NCI-H748 (cell line): Measurements from ENCODE around the gene CA12.

Experiments
- DNase-seq: peaks from one replicate; lab custom pipeline; 2025; ENCODE audit not compliant: unreplicated experiment; lab: John Stamatoyannopoulos, UW

CA12 gene

DNA sequence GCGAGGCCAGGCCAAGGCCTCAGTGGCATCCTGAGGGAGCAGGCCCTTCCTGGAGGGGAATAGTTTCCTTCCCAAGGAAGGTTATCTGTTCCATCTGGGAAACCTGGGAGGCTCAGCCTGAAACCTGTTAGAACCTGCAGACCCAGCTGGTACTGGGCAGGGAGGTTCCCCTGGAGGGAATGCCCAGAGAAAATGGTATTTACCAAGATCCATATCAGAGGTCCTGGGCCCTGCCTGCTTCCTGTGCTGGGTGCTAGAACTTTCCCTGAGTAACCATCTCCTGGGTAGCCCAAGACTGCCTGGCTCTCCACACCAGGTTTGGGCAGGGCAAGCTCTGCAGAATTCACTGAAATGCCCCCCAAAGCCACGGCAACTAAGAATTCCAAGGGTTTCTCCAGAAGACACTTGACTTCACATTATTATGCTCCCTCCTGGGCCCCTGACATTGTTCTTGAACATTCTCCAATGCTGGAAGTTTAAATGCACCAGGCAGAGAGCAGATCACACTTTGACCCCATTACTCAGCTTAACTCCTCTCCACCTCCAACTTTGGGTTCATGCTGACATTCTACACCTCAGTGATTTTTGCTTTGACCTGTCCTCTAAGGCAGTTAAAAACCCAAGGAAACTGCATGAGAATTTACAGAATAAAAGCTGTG, 2.0 kb downstream of the CA12 start:
- no peak for DNase-seq

DNA sequence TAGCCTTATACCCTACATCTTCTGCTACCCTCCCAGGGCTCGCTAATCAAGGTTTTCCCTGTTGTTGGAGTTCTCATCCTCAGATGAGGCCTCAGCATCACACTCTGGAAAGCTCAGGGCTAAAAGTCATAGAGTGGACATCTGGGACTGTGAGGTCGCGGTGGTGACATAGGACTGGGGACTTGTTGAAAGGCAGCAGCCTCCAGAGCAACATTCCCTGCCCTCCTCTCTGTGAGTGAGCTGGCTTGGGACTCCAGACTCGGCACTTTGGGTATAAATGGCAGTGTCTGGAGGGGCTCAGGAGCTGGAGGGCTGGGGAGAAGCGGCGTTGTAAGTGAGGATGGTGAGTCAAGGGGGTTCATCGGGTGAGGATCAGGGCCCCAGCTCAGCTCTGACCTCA, 2.7 kb downstream of the CA12 start:
- no peak for DNase-seq

DNA sequence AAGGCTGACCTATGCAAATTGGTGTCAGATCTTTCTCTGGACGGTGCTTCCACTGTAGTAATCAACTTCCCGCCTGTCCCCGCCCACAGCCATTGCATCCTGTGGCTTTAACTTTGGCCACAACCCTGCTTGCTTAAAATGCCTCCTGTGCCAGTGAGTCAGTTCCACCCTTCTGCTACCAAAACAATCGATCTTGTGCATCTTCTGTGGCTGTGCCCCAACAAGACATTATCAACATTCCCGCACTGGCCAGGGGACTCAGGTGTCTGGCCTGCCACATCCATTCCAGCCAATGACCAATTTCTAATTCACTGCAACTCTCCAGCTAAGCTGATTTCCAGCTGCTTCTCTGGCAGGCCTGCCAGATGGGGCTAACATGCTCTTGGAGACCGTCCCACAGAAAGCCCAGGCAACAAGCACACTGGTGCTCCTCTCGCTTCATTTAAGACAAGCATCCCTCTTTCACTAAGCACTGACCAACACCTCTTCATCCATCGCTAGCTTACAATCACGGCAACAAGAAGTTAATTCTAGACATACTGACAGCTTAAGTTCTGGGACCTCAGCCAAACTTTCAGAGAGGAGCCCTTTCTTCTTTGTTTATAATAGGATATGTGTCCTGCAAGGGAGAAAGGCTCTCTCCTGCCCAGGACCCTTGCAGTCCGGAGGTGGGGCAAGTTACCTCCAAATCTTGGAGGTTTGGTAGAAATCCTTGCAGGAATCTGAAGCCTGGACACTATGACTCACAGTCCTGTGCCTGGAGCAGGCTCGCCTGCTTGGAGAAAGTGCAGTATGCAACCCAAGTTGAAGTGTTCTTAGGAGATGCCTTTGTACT, 6.7 kb downstream of the CA12 start:
- DNase-seq: no peak

DNA sequence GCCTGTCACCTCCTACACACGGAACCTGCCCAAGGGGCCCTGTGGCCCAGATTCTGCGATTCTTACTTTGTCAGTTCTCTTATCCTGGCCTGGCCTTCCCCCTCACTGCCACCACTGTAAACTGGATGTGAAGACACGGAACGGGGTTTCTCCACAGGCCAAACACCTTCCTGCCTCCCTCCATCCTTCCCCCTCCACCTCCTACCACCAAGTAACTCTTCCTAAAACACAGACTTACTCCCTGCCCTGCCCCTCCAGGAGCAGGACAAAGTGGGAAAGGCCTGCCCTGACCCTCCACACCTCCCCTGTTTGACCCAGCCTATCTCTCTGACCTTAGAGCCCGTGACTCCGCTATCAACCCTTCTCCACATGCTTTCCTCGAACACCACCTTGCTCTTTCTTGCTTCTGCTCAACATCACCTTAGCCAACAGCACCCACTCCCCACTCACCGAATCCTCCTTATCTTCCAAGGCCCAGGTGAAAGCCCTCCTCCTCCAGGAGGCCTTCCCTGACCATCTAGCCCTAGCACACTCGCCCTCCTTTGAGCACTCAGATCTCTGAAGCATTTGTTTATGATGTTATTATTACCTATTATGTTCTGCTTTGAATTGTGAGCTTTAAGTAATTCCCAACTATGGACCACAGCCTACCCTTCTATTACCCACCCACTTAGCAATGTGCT, 7.6 kb downstream of the CA12 start:
- no peak for DNase-seq

DNA sequence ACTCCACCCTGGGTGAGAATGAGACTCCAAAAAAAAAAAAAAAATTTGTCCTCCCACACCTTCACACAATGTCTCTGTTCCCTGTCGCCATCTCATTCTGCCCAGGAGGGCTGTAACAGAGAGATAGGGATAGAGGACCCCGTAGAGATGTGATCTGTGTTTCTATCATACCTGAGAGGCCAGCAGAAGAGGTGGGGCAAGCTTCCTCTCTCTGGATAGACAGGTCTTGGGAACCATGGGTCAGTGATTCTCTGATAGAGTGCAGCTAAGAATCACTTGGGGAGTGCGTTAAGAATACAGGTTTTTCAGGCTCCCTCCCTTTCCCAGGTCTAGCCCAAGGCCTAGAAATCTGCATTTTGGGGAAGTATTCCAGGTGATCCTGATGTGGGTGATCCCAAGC, 8.3 kb downstream of the CA12 start:
- DNase-seq: no peak

DNA sequence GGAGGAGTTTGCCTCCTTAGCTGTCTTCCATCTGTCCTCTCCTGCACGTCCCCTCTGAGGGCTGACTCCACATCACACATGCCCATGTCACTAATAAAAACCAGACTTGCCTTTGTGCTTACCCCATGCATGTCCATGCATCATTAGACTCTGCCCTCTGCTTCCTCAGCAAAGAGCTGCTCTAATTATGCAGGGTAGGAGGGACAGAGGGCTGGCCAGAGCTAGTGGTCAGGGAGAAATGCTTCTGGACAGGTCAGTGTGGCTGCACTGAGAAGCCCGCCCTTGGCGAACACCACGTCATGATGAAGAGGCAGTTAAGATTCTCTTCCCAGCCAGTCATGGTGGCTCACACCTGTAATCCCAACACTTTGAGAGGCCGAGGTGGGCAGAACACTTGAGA, 8.9 kb downstream of the CA12 start:
- DNase-seq: no peak

DNA sequence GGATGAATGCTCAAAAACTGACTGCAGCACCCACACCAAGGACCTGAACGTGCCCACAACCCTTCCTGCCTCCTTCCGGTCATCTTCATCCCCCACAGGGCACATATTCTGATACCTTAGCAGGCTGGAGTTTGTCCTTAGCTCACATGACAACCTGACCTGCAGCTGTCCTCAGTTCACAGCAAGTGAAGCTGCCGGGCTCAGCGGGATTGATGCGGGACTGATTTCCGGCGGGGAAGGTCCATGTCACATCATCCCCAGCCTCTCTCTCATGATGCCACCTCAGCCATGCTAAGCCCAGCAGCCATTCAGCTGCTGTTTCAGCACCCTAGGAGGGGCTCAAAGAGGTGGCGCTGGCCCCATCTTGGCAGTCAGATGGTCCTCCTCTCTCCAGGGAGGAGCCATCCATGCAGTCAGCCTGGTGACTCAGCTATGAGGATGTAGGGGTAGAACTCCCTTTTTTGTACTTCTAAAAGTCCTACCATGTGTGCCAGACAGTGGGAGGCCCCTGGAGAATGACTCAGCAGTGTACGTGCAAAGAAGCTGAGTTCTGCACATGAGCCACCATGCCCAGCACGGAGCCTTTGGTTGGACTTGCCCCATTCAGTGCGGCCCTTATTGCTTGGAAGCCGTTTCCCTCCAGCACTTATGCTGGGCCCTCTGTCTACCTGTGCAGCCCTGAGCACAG, 9.5 kb downstream of the CA12 start:
- DNase-seq: no peak

DNA sequence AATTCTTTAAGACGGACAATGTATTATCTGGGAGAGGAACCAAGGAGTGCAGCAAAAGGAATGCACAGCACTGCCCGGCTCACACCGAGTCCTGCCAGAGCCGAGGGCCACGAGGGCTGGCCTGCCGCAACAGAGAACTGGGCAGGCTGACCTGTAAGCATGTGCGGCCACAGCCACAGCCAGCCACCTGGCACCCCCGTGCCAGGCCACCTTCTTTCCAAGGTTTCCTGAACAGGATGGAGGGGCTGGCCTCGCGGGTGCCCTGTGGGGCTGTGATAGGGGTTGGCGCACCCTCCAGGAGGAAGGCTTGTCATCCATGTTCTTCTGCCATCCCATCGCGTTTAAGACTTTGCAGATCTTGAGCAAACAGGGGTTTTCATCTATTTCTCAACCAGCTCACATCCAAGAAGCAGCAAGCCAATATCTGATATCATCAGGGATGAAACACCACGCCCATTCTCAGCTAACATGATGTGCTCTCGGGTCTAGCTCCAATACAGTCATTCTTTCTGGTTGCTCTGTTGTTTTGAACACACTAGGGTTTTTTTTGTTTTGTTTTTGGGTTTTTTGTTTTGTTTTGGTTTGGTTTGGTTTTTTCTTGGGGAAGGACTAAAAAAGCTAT, 10.2 kb downstream of the CA12 start:
- DNase-seq: no peak

DNA sequence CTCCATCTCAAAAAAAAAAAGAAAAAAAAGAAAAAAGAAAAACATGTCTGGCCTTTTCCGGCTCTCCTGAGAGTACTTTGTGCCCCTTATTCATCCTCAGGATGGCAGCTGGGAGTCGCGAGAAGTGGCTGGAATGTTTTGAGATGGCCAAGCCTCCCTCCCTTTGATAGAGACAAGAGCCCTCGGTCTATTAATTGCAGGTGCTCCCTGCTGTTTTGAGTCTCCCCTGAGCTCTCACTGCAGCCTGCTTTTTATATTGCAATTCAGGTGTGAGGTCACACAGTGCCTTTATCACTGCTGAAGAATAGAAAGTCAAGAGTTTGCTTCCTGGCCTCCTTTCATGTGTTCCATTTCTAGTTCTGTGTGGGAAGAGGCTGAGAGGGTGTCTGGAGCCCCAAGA, 10.9 kb downstream of the CA12 start:
- DNase-seq: no peak

DNA sequence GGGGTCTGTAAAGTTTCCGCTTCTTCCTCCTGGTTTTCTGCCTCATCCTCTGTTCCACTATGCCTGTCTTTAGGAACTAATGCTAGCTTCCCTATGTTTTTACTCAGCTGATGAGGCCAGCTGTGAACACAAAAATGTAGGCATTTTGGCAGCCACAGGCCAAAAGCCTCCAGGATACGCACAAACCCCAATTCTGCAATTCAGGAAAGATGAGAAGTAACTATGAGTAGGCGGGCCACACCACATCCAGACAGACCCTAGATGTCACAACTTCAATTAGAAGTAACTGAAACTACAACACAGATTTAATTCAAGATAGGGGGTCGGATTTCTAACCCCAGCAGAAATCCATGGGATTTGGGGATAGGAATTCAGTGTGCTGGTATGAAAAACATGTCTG, 11.9 kb downstream of the CA12 start:
- no peak for DNase-seq

DNA sequence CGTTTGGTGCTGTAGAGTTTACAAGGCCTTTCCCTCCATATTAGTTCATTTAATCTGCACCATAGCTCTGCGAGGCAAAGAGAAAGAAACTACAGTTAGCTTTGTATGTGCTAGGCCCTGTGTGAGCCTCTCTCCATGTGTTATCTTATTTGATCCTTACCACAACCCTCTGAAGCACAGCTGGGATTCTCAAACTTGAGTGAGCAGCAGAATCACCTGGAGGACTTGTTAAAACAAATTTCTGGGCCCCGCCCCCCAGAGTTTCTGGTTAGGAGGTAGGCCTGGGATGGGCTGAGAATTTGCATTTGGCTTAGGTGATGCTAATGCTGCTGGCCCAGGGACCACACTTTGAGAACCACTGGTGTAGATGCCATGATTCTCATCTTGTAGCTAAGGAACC, 12.3 kb downstream of the CA12 start:
- DNase-seq: no peak

DNA sequence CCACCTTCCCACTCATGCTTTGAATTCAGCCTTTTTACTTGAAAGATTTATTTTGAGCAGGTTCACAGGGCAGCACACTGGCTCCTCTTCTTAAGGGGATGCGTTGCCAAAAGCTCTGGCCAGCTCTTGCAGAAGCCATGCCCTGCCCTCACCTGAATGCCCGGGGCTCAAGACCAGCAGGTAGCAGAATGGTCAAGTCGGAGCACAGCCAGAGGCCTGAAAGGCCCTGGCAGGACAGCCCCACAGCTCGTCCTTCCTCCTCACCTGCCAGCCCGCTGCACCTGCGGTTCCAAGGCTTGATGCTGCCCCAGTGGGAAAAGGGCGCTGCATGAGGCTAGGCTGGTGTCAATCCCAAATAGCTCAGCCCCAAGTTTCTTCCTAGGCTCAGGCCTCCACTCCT, 13.1 kb downstream of the CA12 start:
- DNase-seq: no peak

DNA sequence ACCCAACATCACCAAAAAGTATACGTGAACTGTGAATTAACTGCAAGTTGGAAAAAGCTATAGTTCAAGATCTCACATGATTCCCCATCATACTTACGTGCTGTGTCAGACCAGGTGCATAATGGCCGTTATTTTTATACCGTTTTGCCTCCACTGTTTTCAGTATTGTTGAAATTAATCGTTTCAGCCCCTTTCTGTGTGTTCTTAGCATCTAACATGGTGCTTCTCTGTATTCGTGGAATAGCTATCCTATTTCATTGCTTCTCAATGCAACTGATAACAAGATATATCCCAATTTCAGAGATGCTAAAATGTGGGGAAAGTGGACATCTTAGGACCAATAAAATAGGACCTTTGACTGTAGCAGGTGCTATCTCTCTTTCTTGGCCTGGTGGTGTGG, 13.7 kb downstream of the CA12 start:
- DNase-seq: no peak

DNA sequence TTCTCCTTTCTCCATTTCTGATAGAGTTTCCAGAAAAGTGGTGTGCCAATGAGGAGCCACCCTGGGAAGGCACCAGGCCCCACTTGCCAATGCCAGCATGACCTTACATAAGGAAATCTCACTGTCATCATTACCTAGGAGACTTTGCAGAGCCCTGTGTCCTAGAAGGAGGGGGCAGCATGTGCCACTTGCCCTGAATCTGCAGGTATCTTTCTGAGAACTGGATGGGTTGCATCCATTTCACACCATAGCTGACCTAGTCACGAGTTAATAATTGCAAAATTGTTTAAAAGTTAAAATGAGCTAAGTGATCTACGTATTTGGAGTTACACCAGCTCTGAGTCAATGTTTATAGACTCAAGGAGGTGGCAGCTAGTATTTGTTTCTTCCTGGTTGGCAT, 14.3 kb downstream of the CA12 start:
- DNase-seq: no peak

DNA sequence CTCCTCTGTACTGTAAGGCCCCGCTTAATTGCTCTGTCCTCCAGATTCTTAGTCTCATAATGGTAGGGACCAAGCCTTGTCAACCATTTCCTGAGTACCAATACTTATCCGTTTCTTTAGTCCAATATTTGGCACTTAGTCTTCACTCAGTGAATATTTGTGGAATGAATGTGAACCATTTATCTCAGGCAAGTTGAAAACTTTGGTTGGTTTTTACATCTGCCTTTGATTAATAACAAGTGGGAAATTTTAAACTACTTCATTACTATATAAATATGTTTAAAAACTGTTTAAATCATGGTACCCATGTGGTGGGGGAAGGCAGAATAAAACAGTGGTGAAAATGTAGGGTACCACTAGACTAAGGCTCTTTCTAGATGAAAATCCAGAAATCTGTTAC, 15.2 kb downstream of the CA12 start:
- DNase-seq: no peak

DNA sequence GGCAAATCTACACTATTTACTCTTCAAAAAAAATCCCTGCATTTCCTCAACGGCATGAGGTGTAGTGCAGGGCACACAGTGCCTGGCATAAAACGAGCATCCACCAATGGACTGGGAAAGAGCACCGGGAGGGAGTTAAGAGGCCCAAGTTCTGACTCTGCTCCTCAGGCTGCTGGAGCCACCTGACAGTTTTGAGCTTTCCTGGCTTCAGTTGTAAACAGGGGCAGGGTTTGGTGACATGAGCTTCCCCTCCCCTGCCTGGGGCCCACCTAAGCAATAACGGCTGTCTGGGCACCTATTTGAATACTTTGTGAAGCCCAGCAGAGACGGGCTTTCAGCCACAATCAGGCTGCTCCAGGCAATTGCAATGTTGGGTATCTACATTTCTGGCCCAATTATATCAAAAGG, 16.4 kb downstream of the CA12 start:
- no peak for DNase-seq

DNA sequence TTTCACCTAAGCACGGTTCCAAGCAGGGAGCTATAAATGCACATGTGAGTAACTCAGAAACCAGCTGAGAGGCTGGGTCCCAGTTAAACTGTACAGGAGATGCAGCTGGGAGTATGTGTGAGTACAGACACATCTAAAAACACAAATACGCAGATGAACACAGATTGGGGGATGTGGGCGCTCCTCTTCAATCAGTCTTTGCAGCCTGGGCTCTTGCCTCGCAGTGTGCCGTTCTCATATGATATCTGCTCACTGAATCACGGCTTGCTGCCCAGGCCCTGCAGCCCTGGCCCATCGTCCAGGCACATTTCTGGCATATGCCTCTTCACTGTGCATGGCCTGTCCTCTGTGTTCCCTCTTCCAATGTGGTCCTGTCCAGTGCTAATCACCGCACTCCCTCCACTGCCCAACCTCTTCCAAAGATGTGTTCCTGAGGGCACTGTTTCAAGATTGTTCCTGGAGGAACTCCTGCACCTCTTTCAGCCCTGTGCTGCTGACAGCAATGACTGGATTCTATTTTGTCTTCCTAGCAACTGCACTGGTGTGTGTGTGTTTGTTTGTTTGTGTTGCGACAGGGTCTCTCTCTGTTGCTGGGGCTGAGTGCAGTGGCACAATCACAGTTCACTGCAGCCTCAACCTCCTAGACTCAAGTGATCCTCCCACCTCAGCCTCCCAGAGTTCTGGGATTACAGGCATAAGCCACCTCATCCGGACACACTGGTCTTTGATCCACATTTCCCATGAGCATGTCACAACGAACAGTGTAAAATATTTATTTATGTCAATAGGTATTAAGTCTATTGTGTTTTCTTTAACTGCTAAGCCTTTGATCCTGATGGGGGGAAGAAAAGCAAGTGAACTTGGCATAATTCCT, 17.0 kb downstream of the CA12 start:
- no peak for DNase-seq

DNA sequence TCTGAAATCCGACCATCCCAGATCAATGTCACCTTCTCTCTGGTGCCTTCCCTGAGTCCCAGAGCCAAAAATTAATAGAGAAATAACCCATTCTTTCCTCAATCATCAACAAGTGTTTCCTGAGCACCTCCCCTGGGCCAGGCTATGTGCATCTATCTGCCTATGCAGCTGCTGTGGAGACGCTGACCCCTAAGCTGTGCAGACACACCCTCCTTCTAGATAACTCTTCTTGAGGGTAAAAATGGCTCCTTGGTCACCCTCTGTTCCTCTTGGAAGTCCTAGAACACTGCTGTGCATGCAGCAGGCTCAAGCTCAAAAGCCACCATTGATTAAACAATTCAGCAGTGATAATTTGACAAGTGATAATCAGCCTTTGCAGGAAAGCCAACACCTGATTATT, 18.4 kb downstream of the CA12 start:
- no peak for DNase-seq

DNA sequence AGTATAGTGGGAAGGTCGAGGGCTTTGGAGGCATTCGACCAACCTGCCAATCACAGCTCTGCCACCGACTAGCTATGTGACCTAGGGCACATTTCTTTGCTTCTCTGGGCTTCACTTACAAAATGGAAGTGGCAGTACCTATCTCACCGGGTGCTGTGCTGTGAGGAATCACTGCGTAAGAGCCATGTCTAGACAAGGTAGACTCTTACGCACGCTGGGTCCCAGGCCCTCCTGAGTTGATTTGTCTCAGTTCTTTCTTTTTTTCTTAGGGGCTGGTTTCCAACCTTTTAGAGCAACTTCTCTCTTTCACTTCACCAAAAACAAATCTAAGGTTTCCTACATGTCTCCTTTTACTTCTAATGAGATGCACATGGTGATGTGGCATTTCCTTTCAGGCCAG, 18.8 kb downstream of the CA12 start:
- DNase-seq: no peak

DNA sequence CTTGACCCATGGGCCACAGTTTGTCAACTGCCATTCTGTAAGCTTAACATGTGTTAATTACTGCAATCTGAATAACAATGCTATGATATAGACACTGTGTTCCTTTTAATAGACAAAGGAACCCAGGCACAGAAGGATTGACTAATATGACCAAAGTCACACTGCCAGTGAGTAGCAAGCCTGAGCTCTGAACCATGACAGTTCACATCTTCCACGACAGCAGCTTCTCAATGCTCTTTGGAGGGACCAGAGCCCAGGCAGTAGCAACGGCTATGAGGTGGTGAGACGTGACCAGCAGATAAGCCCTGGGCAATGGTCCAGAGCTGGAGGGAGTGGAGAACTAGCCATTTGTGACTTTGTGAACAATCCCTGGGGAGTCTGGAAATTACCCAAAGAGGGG, 19.4 kb downstream of the CA12 start:
- DNase-seq: no peak
